ENCODE results near the gene OSBPL3.

OSBPL3 gene

GRCh38 chr7:24971333-24972165, 8.4 kb downstream of the OSBPL3 start:
- Histone ChIP-seq H3K27ac (ENCODE audit: insufficient read depth, low read depth, low read length, poor library complexity, severe bottlenecking) (no peak overlapping the region), H3K27me3 (ENCODE audit: control insufficient read depth, insufficient read depth, low read length, poor library complexity, severe bottlenecking) (no peaks in the 10 kb centered on the region), H3K4me3 (ENCODE audit: insufficient read depth, low read depth, low read length) (no peak overlapping the region), H3K9me3 (ENCODE audit: control insufficient read depth, low read length) (no peaks in the 10 kb centered on the region), H3K4me1 (ENCODE audit: control insufficient read depth, insufficient read depth, low read length) (no peaks in the 10 kb centered on the region), H3K36me3 (ENCODE audit: control insufficient read depth, insufficient read depth, low read length) (no peaks in the 10 kb centered on the region)
- 89 to 91% methylated on average over 9 of the region's 9 CpGs for WGBS, 2 experiments

- WGBS, 2 experiments, result 92 to 95% methylated on average over 4 of the region's 4 CpGs
- H3K4me3 ChIP-seq (ENCODE audit: insufficient read depth, low read depth, low read length), result no peak overlapping the region
- H3K27ac ChIP-seq (ENCODE audit: insufficient read depth, low read depth, low read length, poor library complexity, severe bottlenecking), result no peak overlapping the region
- no peaks in the 10 kb centered on the region for H3K27me3 ChIP-seq (ENCODE audit: control insufficient read depth, insufficient read depth, low read length, poor library complexity, severe bottlenecking)
- no peaks in the 10 kb centered on the region for H3K9me3 ChIP-seq (ENCODE audit: control insufficient read depth, low read length)
- H3K4me1 ChIP-seq (ENCODE audit: control insufficient read depth, insufficient read depth, low read length), result no peaks in the 10 kb centered on the region
- no peaks in the 10 kb centered on the region for H3K36me3 ChIP-seq (ENCODE audit: control insufficient read depth, insufficient read depth, low read length)
Measured at GRCh38 chr7:24970676-24971075, 9.3 kb downstream of the OSBPL3 start.

- no peak overlapping the region for H3K27ac ChIP-seq (ENCODE audit: insufficient read depth, low read depth, low read length, poor library complexity, severe bottlenecking)
- no peaks in the 10 kb centered on the region for H3K4me1 ChIP-seq (ENCODE audit: control insufficient read depth, insufficient read depth, low read length)
- no peaks in the 10 kb centered on the region for H3K27me3 ChIP-seq (ENCODE audit: control insufficient read depth, insufficient read depth, low read length, poor library complexity, severe bottlenecking)
- no peaks in the 10 kb centered on the region for H3K36me3 ChIP-seq (ENCODE audit: control insufficient read depth, insufficient read depth, low read length)
- no peak overlapping the region for H3K4me3 ChIP-seq (ENCODE audit: insufficient read depth, low read depth, low read length)
- WGBS, 2 experiments, result 85 to 91% methylated on average over 9 of the region's 9 CpGs
- no peaks in the 10 kb centered on the region for H3K9me3 ChIP-seq (ENCODE audit: control insufficient read depth, low read length)
Measured at GRCh38 chr7:24968165-24968564, 11.8 kb downstream of the OSBPL3 start.

DNA sequence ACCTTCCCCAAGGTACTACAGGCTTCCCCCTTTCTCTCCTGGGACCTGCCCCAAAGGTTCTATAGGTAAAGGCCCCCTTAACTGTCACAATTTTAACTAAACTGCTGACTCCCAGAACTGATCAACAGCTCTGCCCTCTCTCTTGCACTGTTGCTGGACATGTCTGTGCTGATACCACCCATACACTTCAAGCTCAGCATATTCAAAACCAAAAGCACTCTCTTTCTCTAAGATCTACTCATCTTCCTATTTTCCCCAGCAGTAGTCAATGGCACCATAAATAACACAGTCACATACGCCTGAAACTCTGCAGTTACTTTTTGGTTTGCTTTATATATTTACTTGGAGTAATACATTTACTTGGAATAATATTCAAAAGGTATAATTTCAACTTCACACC, 12.3 kb downstream of the OSBPL3 start:
- no peaks in the 10 kb centered on the region for H3K4me1 ChIP-seq (ENCODE audit: control insufficient read depth, insufficient read depth, low read length)
- H3K36me3 ChIP-seq (ENCODE audit: control insufficient read depth, insufficient read depth, low read length), result no peaks in the 10 kb centered on the region
- no peak overlapping the region for H3K27ac ChIP-seq (ENCODE audit: insufficient read depth, low read depth, low read length, poor library complexity, severe bottlenecking)
- no peaks in the 10 kb centered on the region for H3K9me3 ChIP-seq (ENCODE audit: control insufficient read depth, low read length)
- H3K4me3 ChIP-seq (ENCODE audit: insufficient read depth, low read depth, low read length), result no peak overlapping the region
- no peaks in the 10 kb centered on the region for H3K27me3 ChIP-seq (ENCODE audit: control insufficient read depth, insufficient read depth, low read length, poor library complexity, severe bottlenecking)
- WGBS, 2 experiments, result 100% methylated on average over 1 of the region's 1 CpG; no CpG with 5 or more reads in 1 of the 2 experiments

DNA sequence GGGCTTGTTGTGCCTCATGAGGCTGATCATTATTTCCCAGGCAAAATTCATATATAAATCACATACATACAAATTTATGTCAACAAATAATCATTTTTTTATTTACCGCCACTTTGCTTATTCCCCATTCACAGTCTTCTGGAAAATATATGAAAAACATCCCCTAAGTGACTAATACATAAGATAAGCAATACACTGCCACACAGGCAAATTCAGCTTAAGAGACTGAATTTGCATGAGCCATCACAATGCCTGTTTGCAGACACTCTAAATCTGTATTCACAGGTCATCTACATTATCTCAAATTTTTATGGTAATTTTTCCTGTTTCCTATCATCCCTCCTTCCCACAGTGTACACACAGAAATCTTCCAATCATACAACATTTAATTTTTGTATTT, 13.2 kb downstream of the OSBPL3 start:
- 93 to 96% methylated on average over 1 of the region's 1 CpG for WGBS, 2 experiments
- no peaks in the 10 kb centered on the region for H3K27me3 ChIP-seq (ENCODE audit: control insufficient read depth, insufficient read depth, low read length, poor library complexity, severe bottlenecking)
- no peaks in the 10 kb centered on the region for H3K4me1 ChIP-seq (ENCODE audit: control insufficient read depth, insufficient read depth, low read length)
- H3K27ac ChIP-seq (ENCODE audit: insufficient read depth, low read depth, low read length, poor library complexity, severe bottlenecking), result no peak overlapping the region
- no peak overlapping the region for H3K4me3 ChIP-seq (ENCODE audit: insufficient read depth, low read depth, low read length)
- H3K9me3 ChIP-seq (ENCODE audit: control insufficient read depth, low read length), result no peaks in the 10 kb centered on the region
- H3K36me3 ChIP-seq (ENCODE audit: control insufficient read depth, insufficient read depth, low read length), result no peaks in the 10 kb centered on the region

DNA sequence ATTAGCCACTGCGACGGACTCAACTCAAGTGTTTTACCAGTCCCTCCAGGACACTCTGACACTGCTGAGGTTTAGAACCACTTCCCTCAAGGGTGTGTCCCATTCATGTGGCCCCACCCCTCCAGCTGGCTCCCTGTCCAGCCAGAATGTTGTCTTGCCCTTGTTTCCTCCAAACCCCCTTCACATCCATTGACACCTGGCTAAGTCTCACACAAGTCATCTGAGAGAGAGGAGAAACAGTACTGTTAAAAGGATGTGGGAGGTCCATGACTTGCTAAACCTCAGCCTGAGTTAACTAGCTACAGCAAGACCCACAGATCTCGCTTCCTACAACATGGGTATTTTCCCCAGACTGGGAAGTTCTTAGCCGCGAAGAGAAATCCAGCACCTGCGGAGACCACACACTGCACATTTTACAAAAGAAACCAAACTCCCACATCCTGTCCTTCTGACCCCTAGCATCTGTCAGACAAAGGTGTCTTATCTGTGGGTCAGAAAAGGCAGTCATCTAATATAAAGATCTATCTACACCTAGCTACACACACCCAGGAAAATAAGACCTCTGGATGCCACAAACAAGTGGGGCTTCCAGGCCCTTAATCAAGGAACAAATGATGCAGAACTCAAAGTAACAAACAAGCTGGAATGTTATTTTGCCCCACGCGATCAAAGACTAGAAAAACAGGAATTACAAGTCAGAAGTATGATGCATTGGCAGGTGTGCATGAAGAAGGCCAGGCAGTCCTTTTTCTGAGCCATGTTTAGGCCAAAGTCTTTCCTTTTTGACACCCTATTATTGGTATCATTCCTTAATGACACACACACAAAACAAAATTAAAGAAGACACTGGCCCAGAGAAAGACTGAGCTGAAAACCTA, 13.9 kb downstream of the OSBPL3 start:
- H3K9me3 ChIP-seq (ENCODE audit: control insufficient read depth, low read length), result no peaks in the 10 kb centered on the region
- no peaks in the 10 kb centered on the region for H3K27me3 ChIP-seq (ENCODE audit: control insufficient read depth, insufficient read depth, low read length, poor library complexity, severe bottlenecking)
- no peak overlapping the region for H3K4me3 ChIP-seq (ENCODE audit: insufficient read depth, low read depth, low read length)
- no peaks in the 10 kb centered on the region for H3K36me3 ChIP-seq (ENCODE audit: control insufficient read depth, insufficient read depth, low read length)
- no peak overlapping the region for H3K27ac ChIP-seq (ENCODE audit: insufficient read depth, low read depth, low read length, poor library complexity, severe bottlenecking)
- 88 to 90% methylated on average over 8 of the region's 8 CpGs for WGBS, 2 experiments
- no peaks in the 10 kb centered on the region for H3K4me1 ChIP-seq (ENCODE audit: control insufficient read depth, insufficient read depth, low read length)

DNA sequence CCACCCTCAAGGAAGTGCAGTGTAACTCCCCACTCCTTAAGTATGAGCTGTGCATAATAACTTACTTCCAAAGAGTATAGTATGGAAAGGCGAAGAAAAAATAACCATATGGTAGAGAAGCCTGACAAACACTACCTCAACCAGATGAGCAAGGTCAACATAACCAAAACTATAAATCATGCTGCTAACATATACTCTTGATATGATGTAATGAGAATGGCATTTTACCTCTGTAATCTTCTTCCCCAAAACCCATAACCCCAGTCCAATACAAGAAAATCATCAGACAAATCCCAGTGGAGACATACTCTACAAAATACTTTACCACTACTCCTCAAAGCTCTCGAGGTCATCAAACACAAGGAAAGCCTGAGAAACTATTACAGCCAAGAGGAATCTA, 15.8 kb downstream of the OSBPL3 start:
- 92 to 97% methylated on average over 1 of the region's 2 CpGs for WGBS, 2 experiments
- Histone ChIP-seq H3K36me3 (ENCODE audit: control insufficient read depth, insufficient read depth, low read length) (no peaks in the 10 kb centered on the region), H3K4me1 (ENCODE audit: control insufficient read depth, insufficient read depth, low read length) (no peaks in the 10 kb centered on the region), H3K4me3 (ENCODE audit: insufficient read depth, low read depth, low read length) (no peak overlapping the region), H3K27me3 (ENCODE audit: control insufficient read depth, insufficient read depth, low read length, poor library complexity, severe bottlenecking) (no peaks in the 10 kb centered on the region), H3K9me3 (ENCODE audit: control insufficient read depth, low read length) (no peaks in the 10 kb centered on the region), H3K27ac (ENCODE audit: insufficient read depth, low read depth, low read length, poor library complexity, severe bottlenecking) (no peak overlapping the region)

- Histone ChIP-seq H3K4me1 (ENCODE audit: control insufficient read depth, insufficient read depth, low read length) (no peaks in the 10 kb centered on the region), H3K9me3 (ENCODE audit: control insufficient read depth, low read length) (no peaks in the 10 kb centered on the region), H3K4me3 (ENCODE audit: insufficient read depth, low read depth, low read length) (no peak overlapping the region), H3K27me3 (ENCODE audit: control insufficient read depth, insufficient read depth, low read length, poor library complexity, severe bottlenecking) (no peaks in the 10 kb centered on the region), H3K36me3 (ENCODE audit: control insufficient read depth, insufficient read depth, low read length) (no peaks in the 10 kb centered on the region), H3K27ac (ENCODE audit: insufficient read depth, low read depth, low read length, poor library complexity, severe bottlenecking) (no peak overlapping the region)
- WGBS, 2 experiments, result 82 to 99% methylated on average over 2 of the region's 2 CpGs
Measured at GRCh38 chr7:24963218-24963617, 16.8 kb downstream of the OSBPL3 start.

DNA sequence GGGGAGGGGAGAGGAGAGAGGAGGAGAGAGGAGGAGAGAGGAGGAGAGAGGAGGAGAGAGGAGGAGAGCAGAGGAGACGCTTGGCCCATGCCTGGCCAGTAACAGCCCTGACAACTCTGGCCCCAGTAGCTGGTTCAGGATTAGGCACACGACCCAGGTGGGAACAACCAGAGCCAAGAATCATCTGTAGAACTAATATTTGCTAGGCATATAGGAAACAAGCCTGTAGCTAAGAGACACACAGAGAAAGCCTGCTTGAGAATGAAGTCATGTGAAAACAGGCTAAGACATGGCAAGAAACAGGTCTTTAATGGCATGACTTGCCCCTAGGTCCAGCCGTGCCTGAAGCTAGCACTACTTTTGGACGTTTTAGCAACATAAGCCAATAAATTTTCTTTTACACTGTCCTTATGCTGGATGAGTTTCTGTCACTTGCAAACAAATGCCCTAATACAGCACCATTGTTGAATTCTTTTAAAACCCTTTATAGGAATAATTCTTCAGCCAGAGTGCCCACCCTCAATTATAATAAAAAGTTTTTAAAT, 17.5 kb downstream of the OSBPL3 start:
- H3K27me3 ChIP-seq (ENCODE audit: control insufficient read depth, insufficient read depth, low read length, poor library complexity, severe bottlenecking), result no peaks in the 10 kb centered on the region
- whole genome bisulfite sequencing, 2 experiments, result 93 to 95% methylated on average over 4 of the region's 4 CpGs
- no peaks in the 10 kb centered on the region for H3K9me3 ChIP-seq (ENCODE audit: control insufficient read depth, low read length)
- H3K4me3 ChIP-seq (ENCODE audit: insufficient read depth, low read depth, low read length), result no peak overlapping the region
- no peaks in the 10 kb centered on the region for H3K4me1 ChIP-seq (ENCODE audit: control insufficient read depth, insufficient read depth, low read length)
- H3K27ac ChIP-seq (ENCODE audit: insufficient read depth, low read depth, low read length, poor library complexity, severe bottlenecking), result no peak overlapping the region
- H3K36me3 ChIP-seq (ENCODE audit: control insufficient read depth, insufficient read depth, low read length), result no peaks in the 10 kb centered on the region

Measured in ectodermal cell (in vitro differentiated cells).